ENCODE results near the gene NOP9. TPM values are rescaled to one million over a fixed set of nuclear protein-coding genes. Genes with fewer than 3 reads are reported as not detected.

Gene NOP9
- total and polyA plus RNA-seq, 9 of the 15 experiments (the other 6 are each of a cell fraction or from before 2014, with no cell fraction given): 1.0 to 27.9 (median 15.1) TPM

- Histone ChIP-seq H3K4me1 (replicated peaks in 1 of 2; ENCODE audit: control insufficient read depth in 2 of 2, insufficient read depth in 2 of 2, low read length in 2 of 2) (peaks cover 0 to 9% of the 10 kb centered on the region in 2 experiments; a peak in 4 of 5 replicates), H3K27me3 (ENCODE audit: control insufficient read depth in 2 of 2, insufficient read depth in 2 of 2, low read length in 2 of 2) (no peaks in the 10 kb centered on the region), H2AFZ (ENCODE audit: low read depth, low read length) (no peak overlapping the region), H3K36me3 (ENCODE audit: control insufficient read depth, insufficient read depth, low read length) (no peaks in the 10 kb centered on the region), H3K9ac (ENCODE audit: insufficient read depth in 1 of 2, low read depth in 2 of 2, low read length in 2 of 2) (no peak overlapping the region), H3K9me1 (ENCODE audit: control insufficient read depth, insufficient read depth, low read length) (no peaks in the 10 kb centered on the region), H4K20me1 (replicated peaks; ENCODE audit: control insufficient read depth, insufficient read depth, low read length) (no peaks in the 10 kb centered on the region), H3K9me3 (replicated peaks; ENCODE audit: control insufficient read depth, insufficient read depth, low read depth, low read length) (no peaks in the 10 kb centered on the region), H3K79me2 (ENCODE audit: control insufficient read depth, insufficient read depth, low read length) (no peaks in the 10 kb centered on the region), H3K27ac (ENCODE audit: extremely low read depth, low read depth, low read length) (no peak overlapping the region), H3K4me2 (ENCODE audit: insufficient read depth, low read length) (no peak overlapping the region), H3K4me3 (no peak overlapping the region)
- 38% methylated on average over 4 of the region's 5 CpGs for WGBS (ENCODE audit: insufficient coverage, low coverage, missing lambda C conversion rate)
- in situ Hi-C loops (cut with MboI) (loop anchor here (25.0 kb wide), 1 partner anchor 362 kb away; no protein-coding TSS in a partner anchor), intact Hi-C loops (cut with micrococcal nuclease) (no loop called here)
- FAIRE-seq (no peak), DNase-seq (ENCODE audit: extremely low read depth in 1 of 4, low spot score in 3 of 4) (no peak), ATAC-seq (no peak)
- ChIA-PET POLR2A (interaction anchor here (0.6 kb wide), 2 partner anchors 11 to 193 kb away, joined by 3 to 5 read pairs; no protein-coding TSS in a partner anchor), CTCF (ENCODE audit: low intra/inter-chr PET ratio) (no interaction called here)
- no TSS peak for BruUV-seq (replicated peaks)
- TF ChIP-seq ZNF79 (CRISPR knock-in tag; IDR thresholded peaks at IDR 0.05; ENCODE audit: low read depth): no peak
- no peak for TF ChIP-seq RFX5 (IDR thresholded peaks at IDR 0.05; ENCODE audit: low read depth, low read length)
- TF ChIP-seq DMBX1 (CRISPR knock-in tag; IDR thresholded peaks at IDR 0.05; ENCODE audit: borderline replicate concordance): no peak
- no peak for TF ChIP-seq SRSF9 (IDR thresholded peaks at IDR 0.05; ENCODE audit: borderline replicate concordance, low read depth, low read length)
- TF ChIP-seq KAT7 (CRISPR knock-in tag; IDR thresholded peaks at IDR 0.05; ENCODE audit: borderline replicate concordance): no peak
- TF ChIP-seq THRB (CRISPR knock-in tag; conservative IDR thresholded peaks at IDR 0.05): no peak
- TF ChIP-seq TAL1 (IDR thresholded peaks at IDR 0.05): no peak
- no peak for TF ChIP-seq CHCHD3 (CRISPR knock-in tag; IDR thresholded peaks at IDR 0.05)
- TF ChIP-seq EZH2 (IDR thresholded peaks at IDR 0.05; ENCODE audit: borderline replicate concordance, low read depth, low read length): no peak
- TF ChIP-seq PHB (CRISPR knock-in tag; IDR thresholded peaks at IDR 0.05): no peak
- TF ChIP-seq CTBP1 (IDR thresholded peaks at IDR 0.05; ENCODE audit: borderline replicate concordance): no peak
- no peak for TF ChIP-seq STAT6 (CRISPR knock-in tag; IDR thresholded peaks at IDR 0.05)
- no peak for TF ChIP-seq SETDB1 (IDR thresholded peaks at IDR 0.05; ENCODE audit: low read length)
- TF ChIP-seq CGGBP1 (CRISPR knock-in tag; IDR thresholded peaks at IDR 0.05): no peak
- TF ChIP-seq ZNF717 (CRISPR knock-in tag; IDR thresholded peaks at IDR 0.05): no peak
Observed at GRCh38 chr14:24325041-24325530, 25.4 kb downstream of the NOP9 start.
